ENCODE data around the gene ZNF184.

- TF ChIP-seq CTCF (IDR thresholded peaks at IDR 0.05) (no peak), POLR2A (IDR thresholded peaks at IDR 0.05) (no peak)
These were observed 32.5 kb upstream of the ZNF184 start for GRCh38 chr6:27505209-27506027.

Measured in upper lobe of left lung (tissue), 4 donors.